ENCODE measurements around the gene IL24.

Gene IL24

DNA sequence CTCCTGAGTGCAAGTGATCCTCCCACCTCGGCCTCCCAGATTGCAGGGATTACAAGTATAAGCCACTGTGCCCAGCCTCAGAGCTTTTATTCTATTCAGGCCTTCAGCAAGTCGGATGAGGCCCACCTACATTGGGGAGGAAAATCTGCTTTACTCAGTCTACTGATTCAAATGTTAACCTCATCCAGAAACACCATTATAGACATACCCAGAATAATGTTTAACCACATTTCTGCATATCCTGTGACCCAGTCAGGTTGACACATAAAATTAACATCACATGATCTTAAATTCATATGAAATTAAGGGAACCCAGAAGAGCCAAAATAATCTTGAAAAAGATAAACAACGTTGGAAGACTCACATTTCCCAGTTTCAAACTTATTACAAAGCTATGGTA lies 16.9 kb upstream of the IL24 start:
- no peak for DNase-seq

DNA sequence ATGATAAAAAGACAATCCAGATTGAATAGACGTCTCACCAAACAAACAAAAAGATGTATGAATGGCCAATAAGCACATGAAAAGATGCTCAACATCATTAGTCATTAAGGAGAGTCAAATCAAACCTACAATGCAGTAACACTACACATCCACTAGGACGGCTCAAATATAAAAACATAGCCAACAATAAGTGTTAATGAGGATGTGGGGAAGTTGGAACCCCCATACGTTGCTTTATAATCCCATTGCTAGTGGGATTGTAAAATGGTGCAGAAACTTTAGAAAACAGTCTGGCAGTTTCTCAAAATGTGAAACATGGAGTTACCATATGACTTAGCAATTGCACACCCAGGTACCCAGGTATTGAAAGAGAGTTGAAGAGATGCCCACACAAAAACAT lies 14.7 kb upstream of the IL24 start:
- DNase-seq: no peak

DNA sequence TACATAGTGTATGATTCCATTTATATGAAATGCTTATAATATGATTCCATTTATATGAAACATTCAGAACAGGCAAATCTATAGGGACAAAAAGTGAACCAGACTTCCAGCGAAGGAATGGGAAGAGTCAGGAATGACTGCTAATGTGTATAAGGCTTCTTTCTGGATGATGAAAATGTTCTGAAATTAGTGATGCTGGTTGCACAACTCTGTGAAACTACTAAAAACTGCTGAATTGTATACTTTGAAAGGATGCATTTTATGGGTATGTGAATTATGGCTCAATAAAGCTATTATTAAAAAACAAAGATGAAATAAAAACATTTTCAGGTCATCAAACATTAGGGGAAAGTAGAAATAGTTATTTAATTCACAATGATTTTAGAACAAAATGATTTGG lies 14.1 kb upstream of the IL24 start:
- DNase-seq: no peak

DNA sequence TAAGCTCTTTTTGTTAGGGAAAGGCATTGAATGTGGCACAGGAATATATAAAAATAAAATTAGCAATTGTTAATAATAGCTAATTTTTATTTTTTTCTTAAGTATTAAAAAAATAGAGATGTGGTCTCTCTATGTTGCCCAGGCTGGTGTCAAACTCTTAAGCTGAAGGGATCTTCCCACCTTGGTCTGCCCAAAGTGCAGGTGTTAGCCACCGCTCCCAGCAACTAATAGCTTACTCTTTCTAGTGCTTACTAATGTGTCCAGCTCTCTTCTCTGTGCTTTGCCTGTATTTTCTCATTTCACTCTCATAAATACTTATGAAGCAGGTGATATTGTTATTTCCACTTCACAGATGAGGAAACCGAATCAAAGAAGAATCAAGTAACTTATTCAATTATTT lies 13.4 kb upstream of the IL24 start:
- no peak for DNase-seq

GRCh38 chr1:206885341-206886060 lies 11.7 kb upstream of the IL24 start:
- no peak for DNase-seq

DNA sequence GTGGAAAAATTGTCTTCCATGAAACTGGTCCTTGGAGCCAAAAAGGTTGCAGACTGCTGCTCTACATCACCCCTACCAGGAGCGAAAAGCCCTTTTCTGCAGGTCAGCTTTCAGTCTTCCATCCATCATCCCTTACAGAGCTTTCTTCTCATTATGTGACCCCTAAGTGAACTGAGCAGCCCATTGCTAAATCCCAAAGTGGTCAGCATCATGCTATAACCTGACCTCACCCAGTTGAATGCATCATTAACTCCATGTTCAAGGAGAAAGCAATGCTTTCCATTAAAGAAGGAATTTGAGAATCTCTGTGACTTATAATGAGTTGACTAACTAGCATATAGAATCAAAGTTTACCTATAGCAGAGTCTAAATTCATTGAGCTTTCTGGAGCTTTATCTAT lies 10.4 kb upstream of the IL24 start:
- DNase-seq: no peak

DNA sequence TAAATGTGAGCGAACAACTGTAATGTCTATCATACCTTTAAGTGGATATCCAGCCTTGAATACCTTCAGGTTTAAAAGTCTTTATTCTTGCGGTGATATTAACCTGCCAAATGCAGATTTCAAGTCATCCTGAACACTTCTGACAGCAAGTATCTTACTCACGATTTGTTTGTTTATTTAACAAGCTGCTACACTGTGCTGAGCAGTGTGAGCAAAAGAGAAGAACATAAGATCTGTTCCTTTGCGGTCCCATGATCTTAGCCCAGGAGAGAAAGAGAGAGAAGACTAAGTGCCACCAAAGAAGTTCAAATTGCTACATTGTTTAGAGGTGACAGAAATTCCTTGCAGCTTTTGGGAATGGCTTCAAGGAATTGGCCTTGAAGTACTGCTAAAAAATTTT lies 9.5 kb upstream of the IL24 start:
- no peak for DNase-seq

- peak in 1 of 5 donors; percentile 30 for DNase-seq
Observed at GRCh38 chr1:206890125-206891060, 6.8 kb upstream of the IL24 start.

GRCh38 chr1:206891412-206891811 lies 5.8 kb upstream of the IL24 start:
- no peak for DNase-seq

GRCh38 chr1:206892351-206892984 lies 4.8 kb upstream of the IL24 start:
- no peak for DNase-seq

GRCh38 chr1:206893380-206893779 lies 3.9 kb upstream of the IL24 start:
- no peak for DNase-seq

DNA sequence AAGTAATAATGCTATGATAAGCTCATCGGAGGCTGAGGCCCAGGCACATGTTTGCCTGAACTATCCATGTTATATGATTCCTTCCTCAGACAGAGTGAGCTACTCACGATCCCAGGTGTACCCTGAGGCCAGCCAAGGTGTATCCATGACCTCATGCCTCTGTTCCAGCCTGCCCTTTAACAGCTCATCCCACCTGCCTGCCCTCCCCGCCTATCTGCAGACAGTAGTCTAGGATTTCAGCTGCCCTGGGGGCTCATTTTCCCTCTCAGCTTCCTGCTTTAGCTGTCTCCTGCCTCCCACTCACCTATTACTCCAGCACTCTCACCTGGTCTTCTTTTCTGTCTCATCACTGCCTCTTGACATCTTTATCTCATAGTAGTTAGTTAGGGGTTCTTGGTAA lies 1.9 kb upstream of the IL24 start:
- DNase-seq: no peak

- DNase-seq: no peak
Observed at GRCh38 chr1:206895837-206896242, 1.4 kb upstream of the IL24 start.

GRCh38 chr1:206896261-206896660 lies 982 bp upstream of the IL24 start:
- DNase-seq: no peak

DNA sequence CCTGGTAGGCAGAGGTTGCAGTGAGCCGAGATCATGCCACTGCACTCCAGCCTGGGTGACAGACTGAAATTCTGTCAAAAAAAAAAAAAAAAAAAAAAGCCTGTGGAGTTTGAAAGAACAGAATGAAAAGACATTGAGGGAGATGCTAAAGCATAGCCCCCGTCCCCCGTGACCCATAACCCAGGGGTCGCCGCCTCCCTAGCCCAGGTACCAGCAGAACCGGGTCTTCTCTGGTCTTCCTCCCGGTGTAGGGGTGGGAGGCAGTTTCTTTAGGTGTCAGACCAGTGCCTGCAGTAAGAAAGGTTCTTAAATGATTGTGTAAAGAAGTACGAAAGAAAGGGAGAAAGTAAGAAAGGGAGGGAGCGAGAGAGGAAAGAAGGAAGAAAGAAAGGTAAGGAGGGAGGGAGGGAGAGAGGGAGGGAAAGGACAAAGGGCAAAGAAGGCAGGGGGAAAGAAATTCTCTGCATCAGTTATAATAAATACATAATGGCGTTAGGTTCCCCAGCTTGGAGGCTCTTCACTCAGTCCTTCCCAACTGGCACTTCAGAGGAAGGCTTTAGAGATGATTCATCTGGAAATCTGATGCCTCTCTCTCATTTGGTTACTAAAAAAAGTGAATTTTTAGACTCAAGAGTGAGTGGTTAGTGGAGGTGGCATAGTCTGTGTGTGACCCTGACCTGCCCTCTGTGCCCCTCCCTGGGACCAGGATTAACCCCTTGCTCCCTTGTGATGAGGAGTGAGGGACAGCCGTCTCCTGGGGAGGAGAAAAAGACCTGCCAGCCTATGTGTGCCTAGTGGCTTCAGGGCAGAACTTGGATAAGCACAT lies 1.1 kb downstream of the IL24 start:
- DNase-seq: no peak

- no peak for DNase-seq
Observed at GRCh38 chr1:206898915-206899431, 1.7 kb downstream of the IL24 start.

DNA sequence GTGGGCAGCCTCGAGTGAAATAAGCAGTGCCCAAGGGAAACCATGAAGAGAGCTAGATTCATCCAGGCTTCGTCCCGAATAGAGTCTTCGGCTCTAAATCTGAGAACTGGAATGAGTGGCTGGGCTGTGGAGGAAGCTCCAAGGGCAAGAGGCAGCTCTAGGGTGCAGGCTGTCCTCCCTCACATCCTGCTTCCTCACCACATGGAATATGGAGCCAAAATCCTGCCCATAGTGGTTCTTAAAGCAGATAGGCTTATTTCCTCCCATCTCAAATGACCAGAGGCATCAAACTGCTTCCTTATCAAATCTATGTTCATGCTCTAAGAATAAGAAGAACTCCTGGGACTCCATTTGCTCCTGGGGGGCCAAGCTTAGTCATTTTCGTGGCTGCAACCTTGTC lies 2.5 kb downstream of the IL24 start:
- no peak for DNase-seq

- DNase-seq: no peak
Observed at GRCh38 chr1:206900149-206900548, 2.9 kb downstream of the IL24 start.

DNA sequence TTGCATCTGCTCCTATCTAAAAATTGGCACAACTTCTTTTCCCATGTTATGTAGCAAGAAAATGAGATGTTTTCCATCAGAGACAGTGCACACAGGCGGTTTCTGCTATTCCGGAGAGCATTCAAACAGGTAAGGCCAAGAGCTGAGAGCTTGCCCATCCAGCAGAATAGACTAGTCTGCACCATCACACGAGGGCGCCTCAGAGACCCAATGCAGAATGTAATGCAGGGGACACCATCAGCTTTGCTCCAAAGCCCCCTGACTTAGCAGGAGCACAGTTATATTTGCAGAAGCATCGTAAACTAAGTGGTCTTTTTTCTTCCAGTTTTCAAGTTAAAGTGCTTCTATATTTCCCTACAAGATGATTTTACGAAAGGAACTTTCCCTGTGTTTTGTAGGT lies 4.7 kb downstream of the IL24 start:
- no peak for DNase-seq

DNA sequence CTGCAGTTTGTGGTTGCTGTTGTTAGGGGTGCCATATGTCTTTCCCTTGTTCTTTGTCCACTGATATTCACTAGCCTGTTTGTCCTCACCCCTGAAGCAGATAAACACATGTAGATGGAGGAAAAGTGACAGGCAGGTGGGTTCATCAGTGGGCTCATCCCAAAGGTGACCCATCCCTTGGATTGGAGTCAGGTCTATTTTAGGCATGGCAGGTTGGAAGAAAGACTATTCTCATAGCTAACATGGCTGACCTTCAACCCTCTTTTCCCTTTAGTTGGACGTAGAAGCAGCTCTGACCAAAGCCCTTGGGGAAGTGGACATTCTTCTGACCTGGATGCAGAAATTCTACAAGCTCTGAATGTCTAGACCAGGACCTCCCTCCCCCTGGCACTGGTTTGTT lies 5.5 kb downstream of the IL24 start:
- DNase-seq: no peak

- DNase-seq: no peak
Observed at GRCh38 chr1:206903687-206904086, 6.4 kb downstream of the IL24 start.

DNA sequence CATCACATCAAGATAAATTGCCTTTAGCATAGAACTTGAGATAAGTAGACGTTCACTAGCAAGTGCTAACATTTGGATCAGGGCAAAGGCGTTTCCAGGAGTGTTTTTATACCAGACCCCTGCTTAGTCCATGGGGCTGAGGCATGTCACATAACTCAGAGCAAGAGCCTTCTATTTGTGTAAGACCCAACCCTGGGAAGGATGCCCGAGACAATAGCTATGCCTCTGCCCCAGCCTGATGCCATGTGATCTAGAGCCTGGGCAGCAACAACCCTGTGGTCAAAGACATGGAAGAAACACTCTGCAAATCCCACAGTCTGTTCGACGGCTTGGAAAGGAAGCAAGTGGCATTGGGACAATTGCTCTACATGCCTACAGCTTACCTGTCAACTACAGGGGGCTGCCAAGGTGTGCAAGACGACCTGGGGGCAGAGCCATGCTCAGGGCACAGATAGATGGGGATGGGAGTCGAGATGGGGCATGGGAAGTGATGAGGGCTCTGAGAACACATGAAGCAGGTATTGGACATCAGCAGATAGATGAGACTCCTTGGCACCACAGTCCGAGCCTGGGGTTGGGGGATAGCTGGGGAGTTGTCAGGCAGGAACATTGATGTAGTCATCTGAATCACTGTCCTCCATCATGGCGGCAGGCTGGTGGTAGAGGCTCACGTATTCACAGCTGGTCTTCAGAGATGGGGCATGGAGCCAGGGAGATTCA lies 7.3 kb downstream of the IL24 start:
- DNase-seq: no peak
